ENCODE measurements around the gene EIF4E2.

EIF4E2 gene

DNA sequence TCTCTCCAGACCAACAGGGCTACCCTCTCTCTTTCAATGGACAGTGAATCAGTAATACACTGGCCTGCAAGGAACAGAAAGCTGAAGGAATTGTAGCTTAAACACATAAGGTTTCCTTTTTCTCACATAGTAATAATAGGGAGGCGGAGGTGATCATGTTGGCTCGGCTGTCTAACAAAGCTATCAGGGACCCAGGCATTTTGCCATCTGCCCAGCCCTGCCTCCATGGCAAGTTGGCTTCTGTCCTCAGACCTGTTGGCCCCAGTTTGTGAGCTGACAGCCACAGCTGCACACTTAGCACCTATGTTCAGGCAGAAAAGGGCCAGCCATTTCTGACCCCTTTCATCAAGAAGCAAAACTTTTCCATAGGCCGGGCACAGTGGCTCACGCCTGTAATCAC, 13.0 kb upstream of the EIF4E2 start:
- H3K4me3 ChIP-seq (ENCODE audit: low read length) = no peak overlapping the region
- no peaks in the 10 kb centered on the region for H3K4me1 ChIP-seq (ENCODE audit: low read length)
- no peak overlapping the region for H2AFZ ChIP-seq (ENCODE audit: low read depth, low read length)
- no peaks in the 10 kb centered on the region for H4K20me1 ChIP-seq (ENCODE audit: insufficient read depth, low read length)
- no peak overlapping the region for H3K4me2 ChIP-seq (ENCODE audit: low read length)
- H3K9ac ChIP-seq (ENCODE audit: low read length) = no peak overlapping the region
- H3K36me3 ChIP-seq (replicated peaks; ENCODE audit: low read depth, low read length) = no peaks in the 10 kb centered on the region
- no peak overlapping the region for H3K27ac ChIP-seq (ENCODE audit: low read length)
- H3K79me2 ChIP-seq (ENCODE audit: low read length) = no peaks in the 10 kb centered on the region
- no peak for TF ChIP-seq EZH2phosphoT487 (IDR thresholded peaks at IDR 0.05; ENCODE audit: low read depth)
- no peak for TF ChIP-seq CTCF (IDR thresholded peaks at IDR 0.05; ENCODE audit: low read depth, low read length)
- no peaks in the 10 kb centered on the region for H3K9me3 ChIP-seq (ENCODE audit: insufficient read depth, low read length)
- no peaks in the 10 kb centered on the region for H3K27me3 ChIP-seq (ENCODE audit: low read depth, low read length)

GRCh38 chr2:232538671-232539070, 11.8 kb upstream of the EIF4E2 start:
- H3K9me3 ChIP-seq (ENCODE audit: insufficient read depth, low read length) = no peaks in the 10 kb centered on the region
- no peaks in the 10 kb centered on the region for H3K79me2 ChIP-seq (ENCODE audit: low read length)
- TF ChIP-seq CTCF (IDR thresholded peaks at IDR 0.05; ENCODE audit: low read depth, low read length) = no peak
- TF ChIP-seq EZH2phosphoT487 (IDR thresholded peaks at IDR 0.05; ENCODE audit: low read depth) = no peak
- H2AFZ ChIP-seq (ENCODE audit: low read depth, low read length) = no peak overlapping the region
- H3K36me3 ChIP-seq (replicated peaks; ENCODE audit: low read depth, low read length) = no peaks in the 10 kb centered on the region
- H3K4me1 ChIP-seq (ENCODE audit: low read length) = no peaks in the 10 kb centered on the region
- H3K9ac ChIP-seq (ENCODE audit: low read length) = no peak overlapping the region
- H3K4me2 ChIP-seq (ENCODE audit: low read length) = no peak overlapping the region
- H3K27ac ChIP-seq (ENCODE audit: low read length) = no peak overlapping the region
- H3K27me3 ChIP-seq (ENCODE audit: low read depth, low read length) = no peaks in the 10 kb centered on the region
- H4K20me1 ChIP-seq (ENCODE audit: insufficient read depth, low read length) = no peaks in the 10 kb centered on the region
- H3K4me3 ChIP-seq (ENCODE audit: low read length) = no peak overlapping the region

DNA sequence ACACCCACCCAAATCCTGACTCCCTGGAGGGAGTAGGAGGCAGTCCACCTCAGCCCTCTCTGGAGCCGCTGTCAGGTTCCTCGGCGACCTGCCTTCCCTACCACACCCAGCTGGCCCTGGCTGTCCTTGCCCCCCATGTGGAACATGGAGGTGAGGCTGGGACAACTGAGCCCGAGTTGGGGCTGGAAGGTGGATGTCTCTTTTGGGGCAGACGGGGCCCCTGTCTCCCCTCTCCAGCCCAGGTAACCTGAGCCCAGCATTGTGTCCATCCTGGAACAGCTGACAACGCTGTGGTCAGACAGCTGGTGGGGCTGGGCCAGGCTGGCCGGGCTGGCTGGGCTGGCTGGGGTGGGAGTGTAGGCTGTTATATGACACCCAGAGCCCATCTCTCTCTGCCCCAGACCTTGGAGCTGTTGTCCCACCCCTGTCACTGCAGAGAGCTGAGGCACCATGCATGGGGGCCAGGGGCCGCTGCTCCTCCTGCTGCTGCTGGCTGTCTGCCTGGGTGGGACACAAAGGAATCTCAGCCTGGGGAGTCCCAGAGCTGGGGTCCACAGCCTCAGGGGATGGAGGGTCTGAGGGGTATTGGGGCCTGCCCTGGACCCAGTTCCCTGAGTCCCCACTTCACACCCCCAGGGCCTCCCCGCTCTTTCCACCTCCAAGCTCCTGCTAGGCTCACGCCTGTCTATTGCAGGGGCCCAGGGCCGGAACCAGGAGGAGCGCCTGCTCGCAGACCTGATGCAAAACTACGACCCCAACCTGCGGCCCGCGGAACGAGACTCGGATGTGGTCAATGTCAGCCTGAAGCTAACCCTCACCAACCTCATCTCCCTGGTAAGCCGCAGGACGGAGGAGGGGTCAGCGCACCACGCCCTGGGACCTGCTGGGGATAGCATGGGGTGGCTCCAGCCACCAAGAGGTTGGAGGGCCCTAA, 10.9 kb upstream of the EIF4E2 start, which contains the start of gene CHRNG:
CHRNG (plus strand) TSS at position 395 of the 934 bp plus-strand sequence; CDS start at position 451, 56 bp downstream.
- H3K27ac ChIP-seq (ENCODE audit: low read length) = no peak within 1 kb of the TSS
- H3K4me1 ChIP-seq (ENCODE audit: low read length) = no peaks in the 10 kb centered on the region
- TF ChIP-seq EZH2phosphoT487 (IDR thresholded peaks at IDR 0.05; ENCODE audit: low read depth) = no peak
- no peak for TF ChIP-seq CTCF (IDR thresholded peaks at IDR 0.05; ENCODE audit: low read depth, low read length)
- H3K4me3 ChIP-seq (ENCODE audit: low read length) = no peak within 1 kb of the TSS
- H4K20me1 ChIP-seq (ENCODE audit: insufficient read depth, low read length) = no peaks in the 10 kb centered on the region
- no peaks in the 10 kb centered on the region for H3K9me3 ChIP-seq (ENCODE audit: insufficient read depth, low read length)
- H3K79me2 ChIP-seq (ENCODE audit: low read length) = no peaks in the 10 kb centered on the region
- no peak within 1 kb of the TSS for H3K4me2 ChIP-seq (ENCODE audit: low read length)
- H3K27me3 ChIP-seq (ENCODE audit: low read depth, low read length) = no peaks in the 10 kb centered on the region
- no peaks in the 10 kb centered on the region for H3K36me3 ChIP-seq (replicated peaks; ENCODE audit: low read depth, low read length)
- H2AFZ ChIP-seq (ENCODE audit: low read depth, low read length) = no peak within 1 kb of the TSS
- no peak within 1 kb of the TSS for H3K9ac ChIP-seq (ENCODE audit: low read length)

DNA sequence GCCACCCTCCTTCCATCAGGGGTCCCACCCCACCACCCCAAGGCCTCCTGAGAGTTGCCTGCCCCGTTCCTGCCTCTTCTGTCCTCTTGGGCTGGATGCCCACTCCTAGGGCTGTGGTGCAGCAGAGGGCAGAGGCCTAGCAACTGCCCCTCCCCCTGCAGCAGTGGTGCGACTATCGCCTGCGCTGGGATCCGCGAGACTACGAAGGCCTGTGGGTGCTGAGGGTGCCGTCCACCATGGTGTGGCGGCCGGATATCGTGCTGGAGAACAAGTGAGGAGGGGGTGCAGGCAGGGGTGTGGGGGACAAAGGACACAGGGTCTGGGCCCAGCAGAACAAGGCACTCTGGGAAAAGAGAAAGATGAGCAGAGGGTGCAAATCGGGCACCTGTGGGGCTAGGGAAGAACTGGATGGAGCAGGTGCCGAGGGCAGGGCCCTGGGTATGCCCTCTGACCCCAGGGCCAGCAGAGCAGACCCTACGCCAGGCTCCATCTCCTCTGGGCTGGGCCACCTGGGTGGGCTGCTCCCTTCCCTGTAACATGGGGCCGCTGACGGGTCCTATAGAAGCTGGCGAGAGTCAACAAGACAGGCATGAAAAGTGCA, 9.9 kb upstream of the EIF4E2 start:
- H3K27ac ChIP-seq (ENCODE audit: low read length) = no peak overlapping the region
- H3K4me2 ChIP-seq (ENCODE audit: low read length) = no peak overlapping the region
- no peak overlapping the region for H3K9ac ChIP-seq (ENCODE audit: low read length)
- H3K36me3 ChIP-seq (replicated peaks; ENCODE audit: low read depth, low read length) = no peaks in the 10 kb centered on the region
- H3K4me1 ChIP-seq (ENCODE audit: low read length) = no peaks in the 10 kb centered on the region
- H3K79me2 ChIP-seq (ENCODE audit: low read length) = no peaks in the 10 kb centered on the region
- H3K9me3 ChIP-seq (ENCODE audit: insufficient read depth, low read length) = no peaks in the 10 kb centered on the region
- H2AFZ ChIP-seq (ENCODE audit: low read depth, low read length) = no peak overlapping the region
- no peak overlapping the region for H3K4me3 ChIP-seq (ENCODE audit: low read length)
- H3K27me3 ChIP-seq (ENCODE audit: low read depth, low read length) = no peaks in the 10 kb centered on the region
- H4K20me1 ChIP-seq (ENCODE audit: insufficient read depth, low read length) = no peaks in the 10 kb centered on the region
- TF ChIP-seq EZH2phosphoT487 (IDR thresholded peaks at IDR 0.05; ENCODE audit: low read depth) (no peak), CTCF (IDR thresholded peaks at IDR 0.05; ENCODE audit: low read depth, low read length) (no peak)

Data from OCI-LY3 (cell line).